Stimulated activated memory B cell treated with anti-CD40 and anti-IgM and Interleukin-4, amounts not matched to agents 10 μg/mL and 1 μg/mL and 100 μg/mL, for 72 hours (primary cell): ENCODE results near the gene TPP2.

ENCODE experiments used
- ATAC-seq: fragments of 150-1000 bp; cut with Tn5 transposase; 2 replicates; pipeline ENCODE4 v1.10.0; 2021
- H3K27ac Mint-ChIP-seq: one replicate; pipeline ENCODE4 v1.8.0; 2022; ENCODE audit warnings: mild to moderate bottlenecking, mixed read lengths
- H3K27me3 Mint-ChIP-seq: one replicate; pipeline ENCODE4 v1.8.0; 2022; ENCODE audit warnings: mixed read lengths
- H3K36me3 Mint-ChIP-seq: one replicate; pipeline ENCODE4 v1.8.0; 2022; ENCODE audit warnings: mixed read lengths
- H3K4me1 Mint-ChIP-seq: one replicate; pipeline ENCODE4 v1.8.0; 2022; ENCODE audit warnings: mixed read lengths
- H3K4me3 Mint-ChIP-seq: one replicate; pipeline ENCODE4 v1.8.0; 2022; ENCODE audit warnings: mild to moderate bottlenecking, moderate library complexity, mixed read lengths
- H3K9me3 Mint-ChIP-seq: one replicate; pipeline ENCODE4 v1.8.0; 2022; ENCODE audit warnings: mixed read lengths

The TPP2 gene

GRCh38 chr13:102617697-102618350 lies 21.0 kb downstream of the TPP2 start:
- ATAC-seq: no peak
- no peak overlapping the region for H3K27ac Mint-ChIP-seq
- H3K36me3 Mint-ChIP-seq: peaks cover 37% of the 10 kb centered on the region
- H3K9me3 Mint-ChIP-seq: no peaks in the 10 kb centered on the region
- no peak overlapping the region for H3K4me3 Mint-ChIP-seq
- peaks cover 5% of the 10 kb centered on the region for H3K4me1 Mint-ChIP-seq
- no peaks in the 10 kb centered on the region for H3K27me3 Mint-ChIP-seq

- Mint-ChIP-seq H3K27me3 (no peaks in the 10 kb centered on the region), H3K4me3 (no peak overlapping the region), H3K4me1 (no peaks in the 10 kb centered on the region), H3K27ac (peak overlapping the region; percentile 15), H3K9me3 (no peaks in the 10 kb centered on the region), H3K36me3 (peaks cover 31% of the 10 kb centered on the region)
- no peak for ATAC-seq
Observed at GRCh38 chr13:102620516-102620915, 23.7 kb downstream of the TPP2 start.

- Mint-ChIP-seq H3K27me3 (no peaks in the 10 kb centered on the region), H3K9me3 (no peaks in the 10 kb centered on the region), H3K27ac (no peak overlapping the region)
Observed at GRCh38 chr13:102626928-102627327, 30.1 kb downstream of the TPP2 start.

GRCh38 chr13:102628559-102628958 lies 31.8 kb downstream of the TPP2 start:
- no peak overlapping the region for H3K4me3 Mint-ChIP-seq
- H3K27ac Mint-ChIP-seq: no peak overlapping the region
- no peaks in the 10 kb centered on the region for H3K9me3 Mint-ChIP-seq
- H3K36me3 Mint-ChIP-seq: peaks cover 49% of the 10 kb centered on the region
- no peaks in the 10 kb centered on the region for H3K27me3 Mint-ChIP-seq
- peaks cover 9% of the 10 kb centered on the region for H3K4me1 Mint-ChIP-seq
- no peak for ATAC-seq

More at GRCh38 chr13:102626928-102627327, 30.1 kb downstream of the TPP2 start:
- Mint-ChIP-seq H3K4me3 (no peak overlapping the region), H3K4me1 (peaks cover 9% of the 10 kb centered on the region), H3K36me3 (peaks cover 38% of the 10 kb centered on the region)
- no peak for ATAC-seq

- Mint-ChIP-seq H3K27me3 (no peaks in the 10 kb centered on the region), H3K4me3 (no peak overlapping the region), H3K36me3 (peaks cover 62% of the 10 kb centered on the region), H3K4me1 (peaks cover 9% of the 10 kb centered on the region), H3K9me3 (no peaks in the 10 kb centered on the region), H3K27ac (no peak overlapping the region)
- ATAC-seq: no peak
Observed at GRCh38 chr13:102631198-102631597, 34.4 kb downstream of the TPP2 start.

- no peaks in the 10 kb centered on the region for H3K27me3 Mint-ChIP-seq
- no peaks in the 10 kb centered on the region for H3K4me1 Mint-ChIP-seq
- no peak overlapping the region for H3K4me3 Mint-ChIP-seq
- no peak for ATAC-seq
- peaks cover 67% of the 10 kb centered on the region for H3K36me3 Mint-ChIP-seq
- H3K27ac Mint-ChIP-seq: no peak overlapping the region
- no peaks in the 10 kb centered on the region for H3K9me3 Mint-ChIP-seq
Observed at GRCh38 chr13:102638741-102639140, 42.0 kb downstream of the TPP2 start.

- H3K4me1 Mint-ChIP-seq: no peaks in the 10 kb centered on the region
- no peak for ATAC-seq
- no peaks in the 10 kb centered on the region for H3K27me3 Mint-ChIP-seq
- H3K9me3 Mint-ChIP-seq: no peaks in the 10 kb centered on the region
- H3K36me3 Mint-ChIP-seq: peaks cover 53% of the 10 kb centered on the region
- no peak overlapping the region for H3K27ac Mint-ChIP-seq
- no peak overlapping the region for H3K4me3 Mint-ChIP-seq
Observed at GRCh38 chr13:102642029-102642428, 45.2 kb downstream of the TPP2 start.

- no peaks in the 10 kb centered on the region for H3K9me3 Mint-ChIP-seq
- H3K27me3 Mint-ChIP-seq: no peaks in the 10 kb centered on the region
- no peak for ATAC-seq
- no peak overlapping the region for H3K27ac Mint-ChIP-seq
- no peaks in the 10 kb centered on the region for H3K4me1 Mint-ChIP-seq
- no peak overlapping the region for H3K4me3 Mint-ChIP-seq
- H3K36me3 Mint-ChIP-seq: peaks cover 48% of the 10 kb centered on the region
Observed at GRCh38 chr13:102642475-102642874, 45.7 kb downstream of the TPP2 start.

- Mint-ChIP-seq H3K4me3 (no peak overlapping the region), H3K27me3 (no peaks in the 10 kb centered on the region), H3K27ac (no peak overlapping the region), H3K36me3 (peaks cover 46% of the 10 kb centered on the region), H3K4me1 (no peaks in the 10 kb centered on the region), H3K9me3 (no peaks in the 10 kb centered on the region)
- ATAC-seq: no peak
Observed at GRCh38 chr13:102643656-102644055, 46.9 kb downstream of the TPP2 start.

GRCh38 chr13:102645701-102646100 lies 48.9 kb downstream of the TPP2 start:
- Mint-ChIP-seq H3K9me3 (no peaks in the 10 kb centered on the region), H3K27ac (no peak overlapping the region), H3K27me3 (no peaks in the 10 kb centered on the region), H3K36me3 (peaks cover 42% of the 10 kb centered on the region), H3K4me1 (no peaks in the 10 kb centered on the region), H3K4me3 (no peak overlapping the region)
- no peak for ATAC-seq

- Mint-ChIP-seq H3K36me3 (peaks cover 30% of the 10 kb centered on the region), H3K27ac (no peak overlapping the region), H3K4me1 (no peaks in the 10 kb centered on the region), H3K4me3 (no peak overlapping the region), H3K9me3 (no peaks in the 10 kb centered on the region), H3K27me3 (no peaks in the 10 kb centered on the region)
- no peak for ATAC-seq
Observed at GRCh38 chr13:102648046-102648445, 51.3 kb downstream of the TPP2 start.

- Mint-ChIP-seq H3K9me3 (no peaks in the 10 kb centered on the region), H3K27ac (no peak overlapping the region), H3K36me3 (peaks cover 23% of the 10 kb centered on the region), H3K27me3 (no peaks in the 10 kb centered on the region), H3K4me3 (no peak overlapping the region), H3K4me1 (no peaks in the 10 kb centered on the region)
- no peak for ATAC-seq
Observed at GRCh38 chr13:102650444-102650843, 53.7 kb downstream of the TPP2 start.

- H3K36me3 Mint-ChIP-seq: peaks cover 21% of the 10 kb centered on the region
- H3K4me3 Mint-ChIP-seq: no peak overlapping the region
- no peak for ATAC-seq
- H3K4me1 Mint-ChIP-seq: no peaks in the 10 kb centered on the region
- no peaks in the 10 kb centered on the region for H3K27me3 Mint-ChIP-seq
- no peak overlapping the region for H3K27ac Mint-ChIP-seq
- no peaks in the 10 kb centered on the region for H3K9me3 Mint-ChIP-seq
Observed at GRCh38 chr13:102651392-102651791, 54.6 kb downstream of the TPP2 start.

- no peaks in the 10 kb centered on the region for H3K9me3 Mint-ChIP-seq
- H3K27ac Mint-ChIP-seq: no peak overlapping the region
- H3K4me1 Mint-ChIP-seq: no peaks in the 10 kb centered on the region
- no peak for ATAC-seq
- no peaks in the 10 kb centered on the region for H3K27me3 Mint-ChIP-seq
- peaks cover 17% of the 10 kb centered on the region for H3K36me3 Mint-ChIP-seq
- no peak overlapping the region for H3K4me3 Mint-ChIP-seq
Observed at GRCh38 chr13:102651892-102652291, 55.1 kb downstream of the TPP2 start.

- no peak for ATAC-seq
- peaks cover 19% of the 10 kb centered on the region for H3K36me3 Mint-ChIP-seq
- H3K4me1 Mint-ChIP-seq: no peaks in the 10 kb centered on the region
- H3K27me3 Mint-ChIP-seq: no peaks in the 10 kb centered on the region
- H3K9me3 Mint-ChIP-seq: peaks cover 4% of the 10 kb centered on the region
- no peak overlapping the region for H3K27ac Mint-ChIP-seq
- H3K4me3 Mint-ChIP-seq: no peak overlapping the region
Observed at GRCh38 chr13:102654756-102655155, 58.0 kb downstream of the TPP2 start.

- Mint-ChIP-seq H3K27me3 (no peaks in the 10 kb centered on the region), H3K36me3 (peaks cover 42% of the 10 kb centered on the region), H3K4me3 (no peak overlapping the region), H3K9me3 (peaks cover 4% of the 10 kb centered on the region), H3K27ac (no peak overlapping the region), H3K4me1 (no peaks in the 10 kb centered on the region)
- no peak for ATAC-seq
Observed at GRCh38 chr13:102657630-102658029, 60.8 kb downstream of the TPP2 start.
